ENCODE data around the gene ARHGEF7.

Gene ARHGEF7

GRCh38 chr13:111323549-111323948, 208.4 kb downstream of the ARHGEF7 start:
- DNase-seq (ENCODE audit: low spot score), result no peak

GRCh38 chr13:111323950-111324651, 209.0 kb downstream of the ARHGEF7 start:
- DNase-seq (ENCODE audit: low spot score), result no peak

- no peak for DNase-seq (ENCODE audit: low spot score)
Observed at GRCh38 chr13:111324736-111325135, 209.6 kb downstream of the ARHGEF7 start.

- no peak for DNase-seq (ENCODE audit: low spot score)
Observed at GRCh38 chr13:111325146-111325890, 210.2 kb downstream of the ARHGEF7 start.

GRCh38 chr13:111325941-111326620, 211.0 kb downstream of the ARHGEF7 start:
- no peak for DNase-seq (ENCODE audit: low spot score)

GRCh38 chr13:111326621-111326965, 211.5 kb downstream of the ARHGEF7 start:
- DNase-seq (ENCODE audit: low spot score), result no peak

- DNase-seq (ENCODE audit: low spot score), result no peak
Observed at GRCh38 chr13:111326981-111327642, 212.0 kb downstream of the ARHGEF7 start.

GRCh38 chr13:111327730-111328573, 212.8 kb downstream of the ARHGEF7 start:
- DNase-seq (ENCODE audit: low spot score), result no peak

GRCh38 chr13:111328574-111329410, 213.7 kb downstream of the ARHGEF7 start:
- no peak for DNase-seq (ENCODE audit: low spot score)

GRCh38 chr13:111329641-111330040, 214.5 kb downstream of the ARHGEF7 start:
- no peak for DNase-seq (ENCODE audit: low spot score)

GRCh38 chr13:111330066-111330610, 215.0 kb downstream of the ARHGEF7 start:
- DNase-seq (ENCODE audit: low spot score), result no peak

GRCh38 chr13:111335298-111335697, 220.2 kb downstream of the ARHGEF7 start:
- no peak for DNase-seq (ENCODE audit: low spot score)

- no peak for DNase-seq (ENCODE audit: low spot score)
Observed at GRCh38 chr13:111336666-111337065, 221.6 kb downstream of the ARHGEF7 start.

GRCh38 chr13:111337206-111337605, 222.1 kb downstream of the ARHGEF7 start:
- no peak for DNase-seq (ENCODE audit: low spot score)

- DNase-seq (ENCODE audit: low spot score), result no peak
Observed at GRCh38 chr13:111337741-111338140, 222.6 kb downstream of the ARHGEF7 start.

- no peak for DNase-seq (ENCODE audit: low spot score)
Observed at GRCh38 chr13:111338841-111339240, 223.7 kb downstream of the ARHGEF7 start.

GRCh38 chr13:111339366-111340143, 224.4 kb downstream of the ARHGEF7 start:
- DNase-seq (ENCODE audit: low spot score), result no peak

GRCh38 chr13:111341886-111342285, 226.8 kb downstream of the ARHGEF7 start:
- DNase-seq (ENCODE audit: low spot score), result no peak

- DNase-seq (ENCODE audit: low spot score), result no peak
Observed at GRCh38 chr13:111342721-111343120, 227.6 kb downstream of the ARHGEF7 start.
